ENCODE results near the gene LATS2.

Gene LATS2

GRCh38 chr13:20988033-20988908, 73.1 kb downstream of the LATS2 start:
- DNase-seq, result no peak
- Histone ChIP-seq H3K36me3 (peaks cover 25 to 62% (median 57%) of the 10 kb centered on the region in 3 donors), H3K4me1 (no peaks in the 10 kb centered on the region), H3K4me3 (no peak overlapping the region), H3K9me3 (no peaks in the 10 kb centered on the region), H3K27ac (no peak overlapping the region), H3K27me3 (no peaks in the 10 kb centered on the region)
- intact Hi-C loops (cut with DNase I; ENCODE audit: low total_unique reads), result no loop called here
- no peak for TF ChIP-seq CTCF (IDR thresholded peaks at IDR 0.05)

DNA sequence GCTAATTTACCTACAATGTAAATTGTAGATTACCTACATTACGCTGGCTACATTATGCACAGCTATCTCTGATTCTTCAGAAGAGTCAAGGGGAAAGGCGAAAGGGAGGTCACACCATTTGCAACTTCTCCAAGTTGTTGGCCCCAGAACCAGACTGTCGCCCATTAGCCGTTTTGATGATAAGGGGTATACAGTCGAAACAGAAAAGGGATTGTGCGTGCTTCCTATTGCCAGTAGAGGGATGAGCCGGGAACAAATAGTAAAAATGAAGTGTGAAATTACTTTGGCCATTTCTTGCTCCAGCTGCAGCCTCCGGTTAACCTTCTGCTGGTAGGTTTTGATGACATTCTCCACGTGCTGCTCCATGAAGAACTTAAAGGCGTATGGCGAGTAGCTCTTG, 73.8 kb downstream of the LATS2 start:
- no peak for DNase-seq
- no peaks in the 10 kb centered on the region for H3K9me3 ChIP-seq
- intact Hi-C loops (cut with DNase I; ENCODE audit: low total_unique reads), result no loop called here

DNA sequence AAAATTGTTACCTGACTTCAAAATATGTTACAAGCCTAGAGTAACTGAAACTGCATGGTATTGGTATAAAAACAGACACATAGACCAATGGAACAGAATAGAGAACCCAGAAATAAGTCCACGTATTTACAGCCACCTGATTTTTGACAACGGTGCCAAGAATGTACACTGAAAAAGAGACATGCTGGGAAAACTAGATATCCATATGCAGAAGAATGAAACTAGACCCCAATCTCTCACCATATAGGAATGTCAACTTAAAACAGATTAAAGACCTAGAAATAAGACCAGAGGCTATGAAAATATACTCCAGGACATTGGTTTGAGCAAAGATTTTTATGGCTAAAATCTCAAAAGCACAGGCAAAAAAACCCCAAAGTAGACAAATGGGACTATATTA, 76.5 kb downstream of the LATS2 start:
- Histone ChIP-seq H3K9me3 (no peaks in the 10 kb centered on the region), H3K36me3 (peaks cover 48 to 70% (median 70%) of the 10 kb centered on the region in 3 donors), H3K4me3 (no peak overlapping the region), H3K27ac (no peak overlapping the region), H3K4me1 (no peaks in the 10 kb centered on the region), H3K27me3 (no peaks in the 10 kb centered on the region)
- TF ChIP-seq CTCF (IDR thresholded peaks at IDR 0.05), result no peak
- no peak for DNase-seq
- intact Hi-C loops (cut with DNase I; ENCODE audit: low total_unique reads), result no loop called here

More for the DNA sequence above, 73.8 kb downstream of the LATS2 start:
- peaks cover 31 to 69% (median 64%) of the 10 kb centered on the region in 3 donors for H3K36me3 ChIP-seq
- H3K4me1 ChIP-seq, result no peaks in the 10 kb centered on the region
- TF ChIP-seq CTCF (IDR thresholded peaks at IDR 0.05), result no peak
- no peak overlapping the region for H3K27ac ChIP-seq
- H3K27me3 ChIP-seq, result no peaks in the 10 kb centered on the region
- no peak overlapping the region for H3K4me3 ChIP-seq

DNA sequence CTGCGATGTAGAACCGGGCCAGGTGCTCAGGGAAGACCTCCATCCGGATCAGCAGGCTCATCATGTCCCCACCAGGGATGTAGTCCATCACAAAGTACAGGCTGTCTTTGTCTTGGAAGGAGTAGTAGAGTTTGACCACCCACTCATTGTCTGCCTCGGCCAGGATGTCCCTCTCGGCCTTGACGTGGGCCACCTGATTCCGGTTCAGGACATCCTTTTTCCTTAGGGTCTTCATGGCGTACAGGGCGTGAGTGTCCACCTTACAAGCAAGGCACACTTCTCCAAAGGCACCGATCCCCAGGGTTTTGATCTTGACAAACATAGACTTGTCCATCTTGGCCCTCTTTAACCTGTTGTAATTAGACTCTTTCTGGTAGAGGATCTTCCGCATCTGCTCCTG, 78.0 kb downstream of the LATS2 start:
- Histone ChIP-seq H3K27ac (no peak overlapping the region), H3K4me1 (no peaks in the 10 kb centered on the region), H3K4me3 (no peak overlapping the region), H3K36me3 (peaks cover 51 to 70% (median 70%) of the 10 kb centered on the region in 3 donors), H3K27me3 (no peaks in the 10 kb centered on the region), H3K9me3 (no peaks in the 10 kb centered on the region)
- no peak for TF ChIP-seq CTCF (IDR thresholded peaks at IDR 0.05)
- intact Hi-C loops (cut with DNase I; ENCODE audit: low total_unique reads), result no loop called here
- DNase-seq, result no peak

GRCh38 chr13:20981370-20982095, 79.9 kb downstream of the LATS2 start:
- TF ChIP-seq CTCF (IDR thresholded peaks at IDR 0.05), result no peak
- H3K36me3 ChIP-seq, result peaks cover 61 to 74% (median 71%) of the 10 kb centered on the region in 3 donors
- H3K4me3 ChIP-seq, result no peak overlapping the region
- H3K9me3 ChIP-seq, result no peaks in the 10 kb centered on the region
- DNase-seq, result no peak
- H3K27ac ChIP-seq, result no peak overlapping the region
- intact Hi-C loops (cut with DNase I; ENCODE audit: low total_unique reads), result no loop called here
- H3K4me1 ChIP-seq, result no peaks in the 10 kb centered on the region
- no peaks in the 10 kb centered on the region for H3K27me3 ChIP-seq
